Muscle layer of colon (tissue), 2 donors: ENCODE measurements around the gene CCDC63.

Experiments
- H3K27ac ChIP-seq: one replicate; pipeline ENCODE4 v1.7.0; 2013; ENCODE audit warnings: low read depth, mild to moderate bottlenecking, low read length, moderate library complexity
- H3K27me3 ChIP-seq, 2 donors: one replicate each; pipeline ENCODE4 v1.7.0; 2013; ENCODE audit warnings: low read length in 2 of 2, mild to moderate bottlenecking in 2 of 2; ENCODE audit not compliant: insufficient read depth in 2 of 2, control insufficient read depth in 1 of 2
- H3K36me3 ChIP-seq: one replicate; pipeline ENCODE4 v1.7.0; 2013; ENCODE audit warnings: mild to moderate bottlenecking, low read length; ENCODE audit not compliant: insufficient read depth
- H3K4me1 ChIP-seq: one replicate; pipeline ENCODE4 v1.7.0; 2013; ENCODE audit warnings: mild to moderate bottlenecking, low read length; ENCODE audit not compliant: insufficient read depth
- H3K4me3 ChIP-seq, 2 donors: one replicate each; pipeline ENCODE4 v1.7.0; 2013; ENCODE audit warnings: low read length in 2 of 2, low read depth in 1 of 2, mild to moderate bottlenecking in 1 of 2, moderate library complexity in 1 of 2
- H3K9ac ChIP-seq: one replicate; pipeline ENCODE4 v1.7.0; 2013; ENCODE audit warnings: low read length
- H3K9me3 ChIP-seq: one replicate; pipeline ENCODE4 v1.7.0; 2013; ENCODE audit warnings: mild to moderate bottlenecking, low read length
- donor health status: abdominal sarcoma.
- donor health status: Adenocarcinoma of cecum.

Gene CCDC63

DNA sequence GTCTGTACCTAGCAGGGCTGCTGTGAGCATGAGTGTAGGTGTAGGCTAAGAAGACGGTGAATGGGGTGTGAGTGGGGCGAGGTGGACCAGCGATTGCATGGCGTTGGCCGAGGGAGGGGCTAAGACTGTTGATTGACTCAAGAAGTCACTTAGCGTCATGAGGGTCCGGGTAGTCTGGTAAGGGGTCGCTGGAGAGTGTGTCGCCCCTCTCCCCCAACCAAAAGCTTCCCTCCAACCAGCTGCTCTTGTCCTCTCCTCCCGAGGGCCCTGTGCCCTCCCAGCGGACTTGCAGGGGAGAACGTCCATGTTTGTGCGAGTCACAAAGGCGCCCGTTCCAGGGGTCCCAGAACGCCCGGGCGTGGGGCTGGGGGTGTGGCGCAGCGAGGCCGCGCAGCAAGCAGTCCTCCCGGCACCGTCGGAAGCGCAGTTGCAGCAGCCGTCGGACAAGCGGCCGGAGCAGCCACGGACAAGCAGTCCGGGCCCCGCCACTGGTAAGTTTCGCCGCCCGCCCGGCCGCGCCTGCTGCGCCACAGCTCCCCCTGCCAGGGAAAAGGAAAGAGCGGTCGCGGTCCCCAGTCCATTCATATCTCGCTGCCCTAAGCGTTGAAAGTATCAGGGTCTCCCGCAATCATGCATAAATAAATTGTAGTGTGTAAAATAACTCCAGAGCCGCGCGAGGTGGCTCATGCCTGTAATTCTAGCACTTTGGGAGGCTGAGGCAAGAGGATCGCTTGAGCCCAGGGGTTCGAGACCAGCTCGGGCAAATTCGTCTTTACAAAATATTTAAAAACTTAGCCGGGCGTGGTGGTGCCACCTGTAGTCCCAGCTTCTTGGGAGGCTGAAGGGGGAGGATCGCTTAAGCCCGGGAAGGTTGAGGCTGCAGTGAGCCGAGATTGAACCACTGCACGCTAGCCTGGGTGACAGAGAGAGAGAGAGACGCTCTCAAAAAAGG lies at the start of gene CCDC63:
TSS of gene CCDC63 (plus strand) at position 373 of the 952 bp plus-strand sequence. CDS start 5,968 bp downstream, outside the sequence.
- H3K9ac ChIP-seq, result no peak within 1 kb of the TSS
- no peaks in the 10 kb centered on the region for H3K36me3 ChIP-seq
- H3K27me3 ChIP-seq, result peaks cover 0 to 15% of the 10 kb centered on the region in 2 donors
- no peak within 1 kb of the TSS for H3K27ac ChIP-seq
- H3K4me1 ChIP-seq, result no peaks in the 10 kb centered on the region
- no peaks in the 10 kb centered on the region for H3K9me3 ChIP-seq
- peak within 1 kb of the TSS in 1 of 2 donors; percentile 49 for H3K4me3 ChIP-seq

DNA sequence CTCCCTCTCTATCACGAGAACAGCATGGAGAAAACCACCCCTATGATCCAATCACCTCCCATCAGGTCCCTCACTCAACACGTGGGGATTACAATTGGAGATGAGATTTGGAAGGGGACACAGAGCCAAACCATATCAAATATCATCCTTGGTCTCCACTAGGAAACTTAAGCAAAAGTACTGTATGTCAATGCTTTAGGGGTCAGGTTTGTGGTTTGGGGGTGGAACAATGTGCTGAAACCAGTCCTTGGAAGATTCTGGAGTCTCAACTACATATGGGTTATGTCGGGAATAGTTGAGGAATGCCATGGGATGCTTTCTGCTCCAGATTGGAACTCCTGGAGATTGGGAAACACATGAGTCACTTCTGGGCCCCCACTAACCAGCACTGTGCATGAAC lies 48.3 kb upstream of the CCDC63 start:
- Histone ChIP-seq H3K27ac (no peak overlapping the region), H3K9ac (no peak overlapping the region), H3K9me3 (peaks cover 3% of the 10 kb centered on the region), H3K4me1 (no peaks in the 10 kb centered on the region), H3K27me3 (no peaks in the 10 kb centered on the region), H3K4me3 (no peak overlapping the region), H3K36me3 (no peaks in the 10 kb centered on the region)

- Histone ChIP-seq H3K27me3 (no peaks in the 10 kb centered on the region), H3K4me3 (no peak overlapping the region), H3K4me1 (no peaks in the 10 kb centered on the region), H3K9me3 (peaks cover 9% of the 10 kb centered on the region), H3K9ac (no peak overlapping the region), H3K27ac (no peak overlapping the region), H3K36me3 (no peaks in the 10 kb centered on the region)
Observed at GRCh38 chr12:110802489-110802888, 44.3 kb upstream of the CCDC63 start.

- H3K4me3 ChIP-seq, result no peak overlapping the region
- H3K9me3 ChIP-seq, result peaks cover 6% of the 10 kb centered on the region
- no peaks in the 10 kb centered on the region for H3K4me1 ChIP-seq
- H3K36me3 ChIP-seq, result no peaks in the 10 kb centered on the region
- H3K27me3 ChIP-seq, result no peaks in the 10 kb centered on the region
- H3K27ac ChIP-seq, result no peak overlapping the region
- no peak overlapping the region for H3K9ac ChIP-seq
Observed at GRCh38 chr12:110804406-110804805, 42.4 kb upstream of the CCDC63 start.

DNA sequence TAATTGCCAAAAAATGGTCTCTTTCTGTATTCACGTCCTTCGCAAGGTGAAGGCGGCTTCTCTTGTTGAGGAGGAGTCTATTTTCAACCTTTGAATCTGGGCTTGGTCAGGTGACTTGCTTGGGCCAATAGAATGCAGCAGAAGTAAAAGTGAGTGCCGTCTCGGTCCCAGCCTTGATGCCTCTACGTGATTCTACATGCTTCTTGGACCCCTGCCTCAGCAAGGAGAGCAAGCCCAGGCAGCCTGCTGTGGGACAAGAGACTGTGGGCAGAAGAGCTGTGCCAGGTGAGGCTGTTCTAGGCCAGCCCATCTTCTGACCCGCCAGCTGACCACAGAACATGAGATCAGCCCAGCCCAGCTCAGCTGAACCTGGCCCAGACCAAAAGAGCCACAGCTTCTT lies 39.1 kb upstream of the CCDC63 start:
- Histone ChIP-seq H3K27ac (no peak overlapping the region), H3K27me3 (no peaks in the 10 kb centered on the region), H3K4me1 (no peaks in the 10 kb centered on the region), H3K9ac (no peak overlapping the region), H3K36me3 (no peaks in the 10 kb centered on the region), H3K9me3 (peaks cover 6% of the 10 kb centered on the region), H3K4me3 (no peak overlapping the region)

DNA sequence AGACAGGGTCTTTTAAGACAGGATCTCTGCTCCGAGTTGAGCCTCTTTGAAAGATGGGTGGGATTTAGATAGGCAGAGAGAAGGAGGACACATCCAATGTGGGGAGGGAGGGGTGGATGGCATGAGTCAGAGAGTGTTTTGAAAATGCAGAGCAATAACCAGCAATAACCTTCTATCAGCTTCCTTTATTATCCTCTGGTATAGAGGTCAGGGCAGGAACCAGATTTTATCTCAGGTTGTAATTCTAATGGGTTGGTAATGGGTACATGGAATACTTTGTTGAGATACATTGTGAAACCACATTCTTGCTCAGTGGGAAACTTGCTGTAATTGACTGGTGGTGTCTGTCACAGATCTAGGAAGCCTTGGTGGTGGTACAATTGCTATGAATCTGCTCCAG lies 37.6 kb upstream of the CCDC63 start:
- Histone ChIP-seq H3K9me3 (peaks cover 5% of the 10 kb centered on the region), H3K27ac (no peak overlapping the region), H3K36me3 (no peaks in the 10 kb centered on the region), H3K4me1 (no peaks in the 10 kb centered on the region), H3K4me3 (no peak overlapping the region), H3K27me3 (peaks cover 0 to 6% of the 10 kb centered on the region in 2 donors), H3K9ac (no peak overlapping the region)

DNA sequence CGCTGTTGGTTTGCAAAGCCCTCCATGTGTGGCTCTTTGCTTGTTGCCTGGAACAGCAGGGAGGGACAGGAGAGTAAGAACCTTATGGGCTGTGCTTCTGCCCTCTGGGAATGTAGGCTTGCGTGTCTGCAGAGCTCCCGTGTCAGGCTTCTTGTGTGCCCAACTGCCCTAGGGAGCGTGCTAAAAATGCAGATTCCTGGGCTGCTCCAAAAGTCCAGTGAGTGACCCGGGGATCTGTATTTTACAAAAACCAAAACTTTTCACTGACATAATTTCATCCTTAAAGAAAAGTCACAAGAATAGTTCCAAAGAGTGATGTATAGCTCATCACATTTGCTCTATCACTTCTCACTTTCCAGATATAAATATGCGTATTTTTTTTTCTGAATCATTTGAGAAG lies 34.8 kb upstream of the CCDC63 start:
- H3K36me3 ChIP-seq, result no peaks in the 10 kb centered on the region
- no peak overlapping the region for H3K27ac ChIP-seq
- H3K9ac ChIP-seq, result no peak overlapping the region
- H3K4me3 ChIP-seq, result no peak overlapping the region
- peaks cover 0 to 6% of the 10 kb centered on the region in 2 donors for H3K27me3 ChIP-seq
- H3K4me1 ChIP-seq, result no peaks in the 10 kb centered on the region
- H3K9me3 ChIP-seq, result no peaks in the 10 kb centered on the region

- Histone ChIP-seq H3K9ac (no peak overlapping the region), H3K27me3 (peaks cover 0 to 6% of the 10 kb centered on the region in 2 donors), H3K4me1 (no peaks in the 10 kb centered on the region), H3K9me3 (no peaks in the 10 kb centered on the region), H3K27ac (no peak overlapping the region), H3K4me3 (no peak overlapping the region), H3K36me3 (no peaks in the 10 kb centered on the region)
Observed at GRCh38 chr12:110813285-110813684, 33.5 kb upstream of the CCDC63 start.

DNA sequence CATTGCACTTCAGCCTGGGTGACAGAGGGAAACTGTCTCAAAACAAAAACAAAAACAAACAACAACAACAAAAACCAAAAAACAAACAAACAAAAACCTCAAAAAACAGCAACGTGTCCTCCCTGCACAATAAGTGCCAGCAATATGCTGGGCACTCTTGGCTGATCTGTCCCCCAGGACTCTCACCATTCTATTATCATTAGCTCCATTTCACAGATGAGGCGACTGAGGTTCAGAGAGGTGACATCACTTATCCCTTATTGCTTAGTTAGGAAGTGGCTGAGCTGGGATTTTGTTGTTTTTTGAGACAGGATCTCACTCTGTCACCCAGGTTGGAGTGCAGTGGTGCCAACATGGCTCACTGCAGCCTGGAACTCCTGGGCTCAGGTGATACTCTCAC lies 33.0 kb upstream of the CCDC63 start:
- Histone ChIP-seq H3K4me3 (no peak overlapping the region), H3K36me3 (no peaks in the 10 kb centered on the region), H3K27ac (no peak overlapping the region), H3K9me3 (no peaks in the 10 kb centered on the region), H3K4me1 (no peaks in the 10 kb centered on the region), H3K27me3 (peaks cover 0 to 6% of the 10 kb centered on the region in 2 donors), H3K9ac (no peak overlapping the region)

DNA sequence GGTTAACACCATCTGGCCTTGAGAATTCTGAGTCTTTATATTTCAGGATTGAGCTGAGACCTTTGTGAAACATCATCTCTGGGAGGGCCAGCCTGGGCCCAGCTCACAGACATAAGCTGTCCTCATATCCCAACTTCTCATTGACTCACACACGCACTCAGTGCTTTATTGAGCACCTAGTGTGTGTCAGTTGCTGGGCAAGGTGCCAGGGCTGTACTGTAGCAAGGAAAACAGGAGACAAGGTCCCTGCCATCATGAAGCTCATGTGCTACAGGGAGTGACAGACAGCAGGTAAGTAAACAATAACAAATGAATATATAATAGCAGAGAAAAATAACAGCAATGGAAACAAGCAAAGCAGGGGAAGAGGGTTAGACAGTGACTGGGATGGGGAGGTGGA lies 30.5 kb upstream of the CCDC63 start:
- Histone ChIP-seq H3K27ac (no peak overlapping the region), H3K36me3 (no peaks in the 10 kb centered on the region), H3K9ac (no peak overlapping the region), H3K4me3 (no peak overlapping the region), H3K27me3 (peaks cover 0 to 6% of the 10 kb centered on the region in 2 donors), H3K4me1 (no peaks in the 10 kb centered on the region), H3K9me3 (no peaks in the 10 kb centered on the region)

DNA sequence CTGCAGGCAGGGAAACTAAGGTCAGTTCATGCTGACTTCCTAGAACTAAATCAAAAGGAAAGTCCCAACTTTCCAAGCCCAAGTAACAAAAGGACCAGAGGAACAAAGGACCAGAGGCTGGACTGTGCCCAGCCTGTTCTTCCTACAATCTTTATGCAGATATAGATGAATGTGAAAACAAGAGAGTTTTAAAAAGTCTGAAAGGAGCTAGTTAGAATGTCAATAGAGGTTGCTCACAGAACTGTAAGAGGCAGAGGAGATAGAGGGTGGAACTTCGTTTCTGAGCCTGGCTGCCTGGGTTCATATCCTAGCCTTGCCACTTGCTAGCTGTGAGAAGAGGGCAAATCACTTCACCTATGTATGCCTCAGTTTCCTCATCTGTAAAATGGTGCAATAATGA lies 30.0 kb upstream of the CCDC63 start:
- H3K4me1 ChIP-seq, result no peaks in the 10 kb centered on the region
- no peak overlapping the region for H3K27ac ChIP-seq
- H3K4me3 ChIP-seq, result no peak overlapping the region
- no peaks in the 10 kb centered on the region for H3K36me3 ChIP-seq
- no peaks in the 10 kb centered on the region for H3K9me3 ChIP-seq
- H3K27me3 ChIP-seq, result peaks cover 0 to 6% of the 10 kb centered on the region in 2 donors
- H3K9ac ChIP-seq, result no peak overlapping the region

- Histone ChIP-seq H3K9me3 (no peaks in the 10 kb centered on the region), H3K27ac (no peak overlapping the region), H3K27me3 (peaks cover 0 to 2% of the 10 kb centered on the region in 2 donors), H3K36me3 (no peaks in the 10 kb centered on the region), H3K4me3 (no peak overlapping the region), H3K4me1 (no peaks in the 10 kb centered on the region), H3K9ac (no peak overlapping the region)
Observed at GRCh38 chr12:110818511-110818910, 28.3 kb upstream of the CCDC63 start.
